ENCODE results near the gene LRRK1.

DNA sequence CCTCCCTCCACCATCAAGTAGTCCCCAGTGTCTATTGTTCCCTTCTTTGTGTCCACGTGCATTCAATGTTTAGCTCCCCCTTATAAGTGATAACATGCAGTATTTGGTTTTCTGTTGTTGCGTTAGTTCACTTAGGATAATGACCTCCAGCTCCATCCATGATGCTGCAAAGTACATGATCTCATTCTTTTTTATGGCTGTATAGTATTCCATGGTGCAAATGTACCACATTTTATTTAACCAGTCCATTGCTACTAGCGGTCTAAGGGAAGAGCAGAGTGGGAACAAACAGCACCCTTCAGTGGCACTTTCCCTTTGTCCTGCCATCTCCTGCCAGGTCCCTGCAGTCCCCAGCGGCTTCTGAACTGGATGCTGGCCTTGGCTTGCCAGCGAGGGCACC, 69.1 kb downstream of the LRRK1 start:
- TF ChIP-seq POLR2A (IDR thresholded peaks at IDR 0.05), result no peak
- TF ChIP-seq, protein P1, sequence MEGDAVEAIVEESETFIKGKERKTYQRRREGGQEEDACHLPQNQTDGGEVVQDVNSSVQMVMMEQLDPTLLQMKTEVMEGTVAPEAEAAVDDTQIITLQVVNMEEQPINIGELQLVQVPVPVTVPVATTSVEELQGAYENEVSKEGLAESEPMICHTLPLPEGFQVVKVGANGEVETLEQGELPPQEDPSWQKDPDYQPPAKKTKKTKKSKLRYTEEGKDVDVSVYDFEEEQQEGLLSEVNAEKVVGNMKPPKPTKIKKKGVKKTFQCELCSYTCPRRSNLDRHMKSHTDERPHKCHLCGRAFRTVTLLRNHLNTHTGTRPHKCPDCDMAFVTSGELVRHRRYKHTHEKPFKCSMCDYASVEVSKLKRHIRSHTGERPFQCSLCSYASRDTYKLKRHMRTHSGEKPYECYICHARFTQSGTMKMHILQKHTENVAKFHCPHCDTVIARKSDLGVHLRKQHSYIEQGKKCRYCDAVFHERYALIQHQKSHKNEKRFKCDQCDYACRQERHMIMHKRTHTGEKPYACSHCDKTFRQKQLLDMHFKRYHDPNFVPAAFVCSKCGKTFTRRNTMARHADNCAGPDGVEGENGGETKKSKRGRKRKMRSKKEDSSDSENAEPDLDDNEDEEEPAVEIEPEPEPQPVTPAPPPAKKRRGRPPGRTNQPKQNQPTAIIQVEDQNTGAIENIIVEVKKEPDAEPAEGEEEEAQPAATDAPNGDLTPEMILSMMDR (IDR thresholded peaks at IDR 0.05), result no peak

Measured in thyroid gland (tissue), 4 donors.